IMR-90 (cell line): ENCODE measurements around the gene KANSL1L. TPM values are rescaled to one million over a fixed set of nuclear protein-coding genes. Genes with fewer than 3 reads are reported as not detected.

Experiments
- ATAC-seq: fragments of 200-7000 bp; cut with Tn5 transposase; 2 replicates; pipeline ENCODE4 v1.9.1; 2020; ENCODE audit warnings: low read depth, mild to moderate bottlenecking, moderate library complexity
- BruUV-seq: library from RNA; stranded (reverse); fragments of 400-500 nt; replicated peaks from 2 replicates; lab custom pipeline; 2021; lab: Mats Ljungman, UMichigan
- CTCF ChIA-PET: fragments of 300-600 bp; formaldehyde crosslinking; extraction: SDS; loops from one replicate; lab custom pipeline; 2021; ENCODE audit warnings: antibody characterized with exemption; lab: Yijun Ruan, JAX
- POLR2A ChIA-PET: fragments of 300-600 bp; sonication (Branson Sonifier 250); formaldehyde crosslinking; loops from one replicate; lab custom pipeline; 2022; ENCODE audit warnings: antibody characterized with exemption; ENCODE audit not compliant: unreplicated experiment; lab: Charles Lee
- DNase-seq: peaks from one replicate; pipeline ENCODE4 v3.0.0; 2013
- H2AFZ ChIP-seq: replicated peaks from 2 replicates; pipeline ENCODE3; 2013; ENCODE audit warnings: low read length, mild to moderate bottlenecking; ENCODE audit not compliant: poor library complexity
- H2AK5ac ChIP-seq: 2 replicates; pipeline ENCODE4 v1.6.1; 2013; ENCODE audit warnings: low read depth, low read length, inconsistent platforms
- H2AK9ac ChIP-seq: replicated peaks from 2 replicates; pipeline ENCODE3; 2013; ENCODE audit warnings: mild to moderate bottlenecking, low read depth, low read length, moderate library complexity; ENCODE audit not compliant: poor library complexity
- H2BK120ac ChIP-seq: 2 replicates; pipeline ENCODE4 v1.6.1; 2013; ENCODE audit warnings: low read depth, low read length, inconsistent platforms
- H2BK15ac ChIP-seq: 3 replicates; pipeline ENCODE4 v1.6.1; 2013; ENCODE audit warnings: low read depth, low read length, inconsistent platforms
- H2BK20ac ChIP-seq: 2 replicates; pipeline ENCODE4 v1.6.1; 2013; ENCODE audit warnings: low read depth, mild to moderate bottlenecking, inconsistent platforms, low read length, moderate library complexity
- H2BK5ac ChIP-seq: 2 replicates; pipeline ENCODE4 v1.6.1; 2013; ENCODE audit warnings: mild to moderate bottlenecking, low read depth, low read length, inconsistent platforms; ENCODE audit not compliant: poor library complexity, severe bottlenecking
- H3K14ac ChIP-seq: replicated peaks from 2 replicates; pipeline ENCODE4 v1.6.1; 2013; ENCODE audit warnings: low read depth, low read length, inconsistent platforms
- H3K18ac ChIP-seq: 2 replicates; pipeline ENCODE4 v1.6.1; 2013; ENCODE audit warnings: low read depth, low read length, control low read depth
- H3K23ac ChIP-seq: 2 replicates; pipeline ENCODE4 v1.6.1; 2013; ENCODE audit warnings: low read depth, low read length, inconsistent platforms
- H3K27ac ChIP-seq: 2 replicates; pipeline ENCODE4 v1.5.1; 2013; ENCODE audit warnings: mild to moderate bottlenecking, control low read depth, low read length; ENCODE audit not compliant: insufficient read depth
- H3K27me3 ChIP-seq: 2 replicates; pipeline ENCODE4 v1.6.1; 2013; ENCODE audit warnings: low read length; ENCODE audit not compliant: control insufficient read depth, insufficient read depth
- H3K36me3 ChIP-seq: 2 replicates; pipeline ENCODE4 v1.6.1; 2013; ENCODE audit warnings: low read length, mixed read lengths; ENCODE audit not compliant: control insufficient read depth, insufficient read depth
- H3K4ac ChIP-seq: 2 replicates; pipeline ENCODE4 v1.6.1; 2013; ENCODE audit warnings: low read depth, low read length, inconsistent platforms
- H3K4me1 ChIP-seq: 2 replicates; pipeline ENCODE4 v1.6.1; 2013; ENCODE audit warnings: low read length, mixed read lengths; ENCODE audit not compliant: control insufficient read depth, insufficient read depth
- H3K4me2 ChIP-seq: 2 replicates; pipeline ENCODE4 v1.6.1; 2013; ENCODE audit warnings: low read depth, mild to moderate bottlenecking, control low read depth, low read length, moderate library complexity
- H3K4me3 ChIP-seq: 2 replicates; pipeline ENCODE4 v1.5.1; 2013; ENCODE audit warnings: low read depth, mild to moderate bottlenecking, control low read depth, low read length, moderate library complexity; ENCODE audit not compliant: insufficient read depth
- H3K56ac ChIP-seq: 2 replicates; pipeline ENCODE4 v1.6.1; 2013; ENCODE audit warnings: low read length, inconsistent platforms; ENCODE audit not compliant: insufficient read depth; ENCODE audit errors: extremely low read depth
- H3K79me1 ChIP-seq, 2 experiments: 2 replicates each; pipeline ENCODE4 v1.6.1; 2013; ENCODE audit warnings: low read length in 2 of 2, inconsistent platforms in 1 of 2, low read depth in 1 of 2
- H3K9ac ChIP-seq: 2 replicates; pipeline ENCODE4 v1.6.1; 2013; ENCODE audit warnings: low read depth, low read length, control low read depth
- H3K9me1 ChIP-seq: 2 replicates; pipeline ENCODE4 v1.6.1; 2013; ENCODE audit warnings: low read length, inconsistent platforms; ENCODE audit not compliant: insufficient read depth
- H3K9me3 ChIP-seq: 2 replicates; pipeline ENCODE4 v1.6.1; 2013; ENCODE audit warnings: low read length; ENCODE audit not compliant: control insufficient read depth, insufficient read depth
- H4K20me1 ChIP-seq: 2 replicates; pipeline ENCODE4 v1.6.1; 2013; ENCODE audit warnings: low read length, inconsistent platforms; ENCODE audit not compliant: insufficient read depth
- H4K5ac ChIP-seq: 2 replicates; pipeline ENCODE4 v1.6.1; 2013; ENCODE audit warnings: mild to moderate bottlenecking, low read depth, low read length, control low read depth
- H4K8ac ChIP-seq, 2 experiments: 2 replicates each; pipeline ENCODE4 v1.6.1; 2013; ENCODE audit warnings: low read depth in 2 of 2, low read length in 2 of 2, control low read depth in 1 of 2, inconsistent platforms in 1 of 2
- H4K91ac ChIP-seq: 2 replicates; pipeline ENCODE4 v1.6.1; 2013; ENCODE audit warnings: low read depth, low read length, inconsistent platforms; ENCODE audit not compliant: insufficient read depth
- BHLHE40 ChIP-seq: fragments of 150-350 bp; IDR thresholded peaks from 2 replicates; pipeline ENCODE4 v1.6.1; 2016; ENCODE audit warnings: mild to moderate bottlenecking, low read depth, low read length
- CEBPB ChIP-seq: IDR thresholded peaks from 2 replicates; pipeline ENCODE4 v1.6.1; 2012; ENCODE audit warnings: low read depth, low read length, improper control_type of control experiment
- CHD1 ChIP-seq: IDR thresholded peaks from 2 replicates; pipeline ENCODE4 v1.6.1; 2012; ENCODE audit warnings: low read depth, low read length, improper control_type of control experiment
- FOS ChIP-seq: fragments of 150-350 bp; IDR thresholded peaks from 2 replicates; pipeline ENCODE4 v1.6.1; 2016; ENCODE audit warnings: low read depth, low read length
- MAFK ChIP-seq: IDR thresholded peaks from 2 replicates; pipeline ENCODE4 v1.6.1; 2012; ENCODE audit warnings: low read depth, low read length, improper control_type of control experiment
- MAZ ChIP-seq: IDR thresholded peaks from 2 replicates; pipeline ENCODE4 v1.6.1; 2012; ENCODE audit warnings: low read depth, mild to moderate bottlenecking, low read length, improper control_type of control experiment, moderate library complexity, borderline replicate concordance
- MXI1 ChIP-seq: IDR thresholded peaks from 2 replicates; pipeline ENCODE4 v1.6.1; 2012; ENCODE audit warnings: low read depth, mild to moderate bottlenecking, low read length, moderate library complexity, borderline replicate concordance
- NFE2L2 ChIP-seq: fragments of 150-350 bp; IDR thresholded peaks from 2 replicates; pipeline ENCODE4 v1.6.1; 2016; ENCODE audit warnings: low read depth, mild to moderate bottlenecking, low read length
- POLR2A ChIP-seq: IDR thresholded peaks from 2 replicates; pipeline ENCODE4 v1.6.1; 2012; ENCODE audit warnings: mild to moderate bottlenecking, low read depth, low read length
- RAD21 ChIP-seq: IDR thresholded peaks from 2 replicates; pipeline ENCODE4 v1.6.1; 2012; ENCODE audit warnings: low read length, improper control_type of control experiment
- RCOR1 ChIP-seq: IDR thresholded peaks from 2 replicates; pipeline ENCODE4 v1.6.1; 2012; ENCODE audit warnings: mild to moderate bottlenecking, low read length, improper control_type of control experiment; ENCODE audit not compliant: insufficient replicate concordance
- RFX5 ChIP-seq: IDR thresholded peaks from 2 replicates; pipeline ENCODE4 v1.8.0; 2012; ENCODE audit warnings: low read depth, mild to moderate bottlenecking, low read length, moderate library complexity
- SMC3 ChIP-seq: fragments of 150-350 bp; IDR thresholded peaks from 2 replicates; pipeline ENCODE4 v1.6.1; 2016; ENCODE audit warnings: low read depth, mild to moderate bottlenecking, antibody characterized with exemption, low read length, moderate library complexity
- WGBS, 2 experiments: methylation state at CpG; one replicate each; pipeline versions ENCODE4 v1.1.5 to v1.1.7; 2013; ENCODE audit warnings: missing lambda C conversion rate in 2 of 2; ENCODE audit not compliant: insufficient read length in 1 of 2; ENCODE audit errors: extremely low coverage in 2 of 2; 5-methylcytosine and 5-hydroxymethylcytosine counted together
- dilution Hi-C: fragments of 300-500 bp; cut with HindIII; formaldehyde crosslinking; loops from one replicate; pipeline ENCODE4 v1.14.3; 2018; ENCODE audit warnings: low sequenced_read_pairs; ENCODE audit not compliant: unreplicated experiment
- in situ Hi-C: fragments of 300-500 bp; cut with MboI; formaldehyde crosslinking; loops from 3 replicates; pipeline ENCODE4 v1.14.3; 2019; ENCODE audit warnings: low sequenced_read_pairs, inconsistent platforms, mixed read lengths
- intact Hi-C: fragments of 100-400 bp; cut with micrococcal nuclease; formaldehyde crosslinking; loops from 2 replicates; pipeline ENCODE4 v1.10.0; 2022
- polyA plus RNA-seq, 3 experiments: library from polyadenylated mRNA; depleted of rRNA; stranded (reverse); fragments of >200 nt; gene quantifications; 2 replicates each; pipeline ENCODE4 v1.2.3, GENCODE V29; 2012; ENCODE audit warnings: low replicate concordance in 1 of 3
- total RNA-seq: library from RNA; depleted of rRNA; stranded (reverse); fragments of >200 nt; gene quantifications from 2 replicates; pipeline ENCODE4 v1.2.3, GENCODE V29; 2012
- TF ChIP-seq, protein P1 (sequence below): fragments of 150-350 bp; IDR thresholded peaks from 2 replicates; pipeline ENCODE4 v1.6.1; 2017; ENCODE audit warnings: mild to moderate bottlenecking, antibody characterized with exemption, low read length, low read depth
- TF ChIP-seq, protein P2 (sequence below): fragments of 150-350 bp; IDR thresholded peaks from 2 replicates; pipeline ENCODE4 v1.6.1; 2016; ENCODE audit warnings: low read depth, mild to moderate bottlenecking, low read length, moderate library complexity, borderline replicate concordance
- TF ChIP-seq, protein P3 (sequence below): conservative IDR thresholded peaks from 2 replicates; pipeline ENCODE4 v1.5.1; 2012; ENCODE audit warnings: mild to moderate bottlenecking, low read depth, low read length, improper control_type of control experiment

The KANSL1L gene
- total and polyA plus RNA-seq, 2 of the 4 experiments (the other 2 are of a cell fraction), result 3.1 to 7.2 TPM

DNA sequence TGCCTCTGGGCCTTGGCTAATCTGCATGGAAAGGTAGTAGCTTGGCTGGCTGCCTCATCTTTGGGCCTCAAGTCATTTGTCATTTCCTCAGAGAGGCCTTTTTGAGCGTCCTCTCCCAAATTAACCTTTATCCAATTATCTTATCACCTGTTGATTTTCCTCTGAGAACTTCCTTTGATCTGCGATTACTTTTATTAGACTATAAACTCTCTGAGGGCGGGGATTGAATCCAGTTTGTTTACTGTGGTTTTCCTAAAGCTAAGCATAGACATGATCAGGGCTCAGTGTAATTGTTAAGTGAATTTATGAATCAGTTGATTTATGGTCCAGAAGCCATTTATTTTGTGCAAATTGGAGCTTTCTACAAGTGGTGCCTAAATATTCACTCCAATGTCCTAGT is 161.3 kb downstream of the KANSL1L start:
- Histone ChIP-seq H3K14ac (no peak overlapping the region), H2AK9ac (no peak overlapping the region), H2BK20ac (no peak overlapping the region), H3K9me3 (no peaks in the 10 kb centered on the region), H3K36me3 (peaks cover 22% of the 10 kb centered on the region), H3K4me1 (0 out of 2 replicates have a peak, but pooled peaks cover 1% of the 10 kb centered on the region), H3K9me1 (no peaks in the 10 kb centered on the region), H3K79me1 (peaks cover 8 to 28% of the 10 kb centered on the region in 2 experiments), H3K9ac (no peak overlapping the region), H4K5ac (no peak overlapping the region), H3K56ac (no peak overlapping the region), H4K20me1 (peaks cover 9% of the 10 kb centered on the region; the same call in 1 of the 2 replicates), H3K4me2 (no peak overlapping the region), H4K91ac (no peak overlapping the region), H3K4me3 (no peak overlapping the region), H3K4ac (no peak overlapping the region), H3K27ac (no peak overlapping the region), H2AK5ac (no peak overlapping the region), H3K23ac (no peak overlapping the region), H2BK15ac (no peak overlapping the region), H4K8ac (no peak overlapping the region), H3K18ac (no peak overlapping the region), H2AFZ (no peak overlapping the region), H2BK120ac (no peak overlapping the region), H3K27me3 (no peaks in the 10 kb centered on the region), H2BK5ac (no peak overlapping the region)
- ChIA-PET CTCF (interaction anchor here (0.6 kb wide), 1 partner anchor 36 kb away, joined by 3 read pairs; no protein-coding TSS in a partner anchor), POLR2A (no interaction called here)
- intact Hi-C loops (no loop called here), dilution Hi-C loops (no loop called here), in situ Hi-C loops (no loop called here)
- ATAC-seq (no peak), DNase-seq (no peak)
- TF ChIP-seq, protein P1, sequence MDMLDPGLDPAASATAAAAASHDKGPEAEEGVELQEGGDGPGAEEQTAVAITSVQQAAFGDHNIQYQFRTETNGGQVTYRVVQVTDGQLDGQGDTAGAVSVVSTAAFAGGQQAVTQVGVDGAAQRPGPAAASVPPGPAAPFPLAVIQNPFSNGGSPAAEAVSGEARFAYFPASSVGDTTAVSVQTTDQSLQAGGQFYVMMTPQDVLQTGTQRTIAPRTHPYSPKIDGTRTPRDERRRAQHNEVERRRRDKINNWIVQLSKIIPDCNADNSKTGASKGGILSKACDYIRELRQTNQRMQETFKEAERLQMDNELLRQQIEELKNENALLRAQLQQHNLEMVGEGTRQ, result no peak
- TF ChIP-seq CHD1, result no peak
- TF ChIP-seq MXI1, result no peak
- TF ChIP-seq RCOR1, result no peak
- TF ChIP-seq, protein P2, sequence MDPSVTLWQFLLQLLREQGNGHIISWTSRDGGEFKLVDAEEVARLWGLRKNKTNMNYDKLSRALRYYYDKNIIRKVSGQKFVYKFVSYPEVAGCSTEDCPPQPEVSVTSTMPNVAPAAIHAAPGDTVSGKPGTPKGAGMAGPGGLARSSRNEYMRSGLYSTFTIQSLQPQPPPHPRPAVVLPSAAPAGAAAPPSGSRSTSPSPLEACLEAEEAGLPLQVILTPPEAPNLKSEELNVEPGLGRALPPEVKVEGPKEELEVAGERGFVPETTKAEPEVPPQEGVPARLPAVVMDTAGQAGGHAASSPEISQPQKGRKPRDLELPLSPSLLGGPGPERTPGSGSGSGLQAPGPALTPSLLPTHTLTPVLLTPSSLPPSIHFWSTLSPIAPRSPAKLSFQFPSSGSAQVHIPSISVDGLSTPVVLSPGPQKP, result no peak
- TF ChIP-seq CEBPB, result no peak
- no peak for TF ChIP-seq RAD21
- TF ChIP-seq FOS, result no peak
- TF ChIP-seq SMC3, result no peak
- no peak for TF ChIP-seq MAFK
- TF ChIP-seq, protein P3, sequence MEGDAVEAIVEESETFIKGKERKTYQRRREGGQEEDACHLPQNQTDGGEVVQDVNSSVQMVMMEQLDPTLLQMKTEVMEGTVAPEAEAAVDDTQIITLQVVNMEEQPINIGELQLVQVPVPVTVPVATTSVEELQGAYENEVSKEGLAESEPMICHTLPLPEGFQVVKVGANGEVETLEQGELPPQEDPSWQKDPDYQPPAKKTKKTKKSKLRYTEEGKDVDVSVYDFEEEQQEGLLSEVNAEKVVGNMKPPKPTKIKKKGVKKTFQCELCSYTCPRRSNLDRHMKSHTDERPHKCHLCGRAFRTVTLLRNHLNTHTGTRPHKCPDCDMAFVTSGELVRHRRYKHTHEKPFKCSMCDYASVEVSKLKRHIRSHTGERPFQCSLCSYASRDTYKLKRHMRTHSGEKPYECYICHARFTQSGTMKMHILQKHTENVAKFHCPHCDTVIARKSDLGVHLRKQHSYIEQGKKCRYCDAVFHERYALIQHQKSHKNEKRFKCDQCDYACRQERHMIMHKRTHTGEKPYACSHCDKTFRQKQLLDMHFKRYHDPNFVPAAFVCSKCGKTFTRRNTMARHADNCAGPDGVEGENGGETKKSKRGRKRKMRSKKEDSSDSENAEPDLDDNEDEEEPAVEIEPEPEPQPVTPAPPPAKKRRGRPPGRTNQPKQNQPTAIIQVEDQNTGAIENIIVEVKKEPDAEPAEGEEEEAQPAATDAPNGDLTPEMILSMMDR, result no peak
- no peak for TF ChIP-seq RFX5
- no peak for TF ChIP-seq BHLHE40
- no peak for TF ChIP-seq MAZ
- TF ChIP-seq POLR2A, result no peak
- no peak for TF ChIP-seq NFE2L2
- WGBS, 2 experiments, result no CpG with 5 or more reads among the region's 3 CpGs
- no TSS peak for BruUV-seq
